Adipose tissue (tissue), 3 donors: ENCODE results near the gene LRP10. TPM values are rescaled to one million over a fixed set of nuclear protein-coding genes. Genes with fewer than 3 reads are reported as not detected.
A peak's percentile ranks its signal among the peaks of the same experiment; 100 is the strongest.
"Not testable (repeated sequence)": the region's sequence is repeated elsewhere in the genome, so short reads cannot be mapped to it uniquely, and the experiment has no call there.

Experiments used
- H3K27ac ChIP-seq: one replicate; pipeline ENCODE4 v1.5.1; 2013; ENCODE audit warnings: low read depth, low read length
- WGBS, 3 donors: extraction: QIAGEN DNeasy Blood & Tissue Kit; methylation state at CpG; one replicate each; pipeline ENCODE4 v1.1.7; 2013; 5-methylcytosine and 5-hydroxymethylcytosine counted together
- polyA plus RNA-seq, 3 donors: library from polyadenylated mRNA; stranded (reverse); fragments of 200-250 nt; gene quantifications; one replicate each; pipeline ENCODE4 v1.2.3, GENCODE V29; 2013
- donor health status: healthy with polysubstance abuse.
- donor health status: Bipolar disorder and iron deficiency.
- donor health status: healthy.

Gene LRP10
- polyA plus RNA-seq, 3 donors = 43.8 to 91.5 (median 50.6) TPM

- 37 to 76% (median 46%) methylated on average over 3 of the region's 3 CpGs for WGBS, 3 donors
- H3K27ac ChIP-seq = no peak overlapping the region
Observed at GRCh38 chr14:22900081-22900799, 28.7 kb downstream of the LRP10 start.

GRCh38 chr14:22901799-22902198 lies 30.3 kb downstream of the LRP10 start:
- 93 to 96% (median 95%) methylated on average over 7 of the region's 7 CpGs for WGBS, 3 donors

GRCh38 chr14:22903742-22904087 lies 32.2 kb downstream of the LRP10 start:
- WGBS, 3 donors = 52 to 94% (median 93%) methylated on average over 2 of the region's 2 CpGs
- H3K27ac ChIP-seq = no peak overlapping the region

More at GRCh38 chr14:22901799-22902198, 30.3 kb downstream of the LRP10 start:
- no peak overlapping the region for H3K27ac ChIP-seq

GRCh38 chr14:22905627-22906026 lies 34.1 kb downstream of the LRP10 start:
- WGBS, 3 donors = 87 to 97% (median 95%) methylated on average over 4 of the region's 4 CpGs

GRCh38 chr14:22906073-22906472 lies 34.5 kb downstream of the LRP10 start:
- WGBS, 3 donors = 95 to 97% (median 96%) methylated on average over 20 of the region's 20 CpGs

More at GRCh38 chr14:22905627-22906026, 34.1 kb downstream of the LRP10 start:
- no peak overlapping the region for H3K27ac ChIP-seq

GRCh38 chr14:22907429-22907828 lies 35.9 kb downstream of the LRP10 start:
- H3K27ac ChIP-seq = no peak overlapping the region
- WGBS, 3 donors = 85 to 94% (median 93%) methylated on average over 3 of the region's 3 CpGs

More at GRCh38 chr14:22906073-22906472, 34.5 kb downstream of the LRP10 start:
- H3K27ac ChIP-seq = no peak overlapping the region

GRCh38 chr14:22908601-22909000 lies 37.1 kb downstream of the LRP10 start:
- no peak overlapping the region for H3K27ac ChIP-seq
- 57 to 84% (median 71%) methylated on average over 8 of the region's 8 CpGs for WGBS, 3 donors

GRCh38 chr14:22910916-22911315 lies 39.4 kb downstream of the LRP10 start:
- whole genome bisulfite sequencing, 3 donors = 84 to 93% (median 86%) methylated on average over 5 of the region's 5 CpGs
- H3K27ac ChIP-seq = no peak overlapping the region

- not testable (repeated sequence) for H3K27ac ChIP-seq
- 79 to 96% (median 79%) methylated on average over 4 of the region's 4 CpGs for WGBS, 3 donors
Observed at GRCh38 chr14:22914836-22915235, 43.3 kb downstream of the LRP10 start.

GRCh38 chr14:22915886-22916521 lies 44.5 kb downstream of the LRP10 start:
- WGBS, 3 donors = 57 to 86% (median 65%) methylated on average over 8 of the region's 8 CpGs
- H3K27ac ChIP-seq = no peak overlapping the region

- WGBS, 3 donors = 0 to 1% (median 0%) methylated on average over 45 to 46 of the region's 46 CpGs
Observed at GRCh38 chr14:22918804-22919600, 47.5 kb downstream of the LRP10 start, which contains the start of gene RBM23. Gene RBM23, minus strand, starts transcription at chr14:22919149.

GRCh38 chr14:22919601-22919921 lies 48.0 kb downstream of the LRP10 start:
- WGBS, 3 donors = 7 to 9% (median 8%) methylated on average over 10 of the region's 10 CpGs

More at GRCh38 chr14:22918804-22919600, 47.5 kb downstream of the LRP10 start, which contains the start of gene RBM23:
- peak within 1 kb of the TSS; percentile 92 for H3K27ac ChIP-seq

GRCh38 chr14:22920697-22921096 lies 49.2 kb downstream of the LRP10 start:
- WGBS, 3 donors = 90 to 92% (median 90%) methylated on average over 6 of the region's 6 CpGs
- no peak overlapping the region for H3K27ac ChIP-seq

More at GRCh38 chr14:22919601-22919921, 48.0 kb downstream of the LRP10 start:
- H3K27ac ChIP-seq = peak overlapping the region; percentile 40

GRCh38 chr14:22922294-22922693 lies 50.8 kb downstream of the LRP10 start:
- 88% methylated on average over 2 of the region's 2 CpGs for WGBS, 3 donors

GRCh38 chr14:22923746-22924145 lies 52.2 kb downstream of the LRP10 start:
- H3K27ac ChIP-seq = no peak overlapping the region
- 96 to 99% (median 97%) methylated on average over 5 of the region's 5 CpGs for WGBS, 3 donors

More at GRCh38 chr14:22922294-22922693, 50.8 kb downstream of the LRP10 start:
- no peak overlapping the region for H3K27ac ChIP-seq

- WGBS, 3 donors = 93 to 95% (median 94%) methylated on average over 8 of the region's 8 CpGs
- no peak overlapping the region for H3K27ac ChIP-seq
Observed at GRCh38 chr14:22925513-22925912, 54.0 kb downstream of the LRP10 start.

- no peak overlapping the region for H3K27ac ChIP-seq
- 75 to 88% (median 79%) methylated on average over 4 of the region's 4 CpGs for WGBS, 3 donors
Observed at GRCh38 chr14:22926316-22926715, 54.8 kb downstream of the LRP10 start.

GRCh38 chr14:22928237-22929103 lies 56.9 kb downstream of the LRP10 start:
- 9 to 11% (median 10%) methylated on average over 12 of the region's 12 CpGs for WGBS, 3 donors
- peak overlapping the region; percentile 31 for H3K27ac ChIP-seq
